ENCODE measurements around the gene KRT84. TPM values are rescaled to one million over a fixed set of nuclear protein-coding genes. Genes with fewer than 3 reads are reported as not detected.

Gene KRT84
- total RNA-seq, 1 experiment from 2014 or later = not detected

GRCh38 chr12:52358575-52359350 lies 26.7 kb downstream of the KRT84 start:
- Mint-ChIP-seq H3K4me1 (ENCODE audit: low read depth, unreplicated experiment) (no peaks in the 10 kb centered on the region), H3K27ac (ENCODE audit: unreplicated experiment) (no peak overlapping the region), H3K36me3 (ENCODE audit: insufficient read depth, unreplicated experiment) (no peaks in the 10 kb centered on the region), H3K4me3 (ENCODE audit: unreplicated experiment) (no peak overlapping the region), H3K9me3 (ENCODE audit: unreplicated experiment) (no peaks in the 10 kb centered on the region), H3K27me3 (ENCODE audit: insufficient read depth, unreplicated experiment) (peaks cover 4% of the 10 kb centered on the region)
- BruUV-seq (replicated peaks) = no TSS peak
- Histone ChIP-seq H3K9me3 (no peaks in the 10 kb centered on the region), H3K4me3 (ENCODE audit: low read depth, low read length) (no peak overlapping the region), H3K4me1 (no peaks in the 10 kb centered on the region), H3K27me3 (replicated peaks; ENCODE audit: control insufficient read depth, insufficient read depth, low read length) (no peaks in the 10 kb centered on the region), H3K36me3 (ENCODE audit: control insufficient read depth, insufficient read depth, low read length) (no peaks in the 10 kb centered on the region)
- intact Hi-C loops (cut with micrococcal nuclease; ENCODE audit: unreplicated experiment) = no loop called here
- POLR2A ChIA-PET = interaction anchor here (0.6 kb wide), 1 partner anchor 1276 kb away, joined by 4 read pairs; no protein-coding TSS in a partner anchor
- CTCF ChIA-PET = interaction anchor here (0.5 to 1.0 kb wide), 4 partner anchors 10 to 46 kb away, joined by 3 to 4 read pairs (median 3); no protein-coding TSS in a partner anchor
- TF ChIP-seq CTCF (IDR thresholded peaks at IDR 0.05; ENCODE audit: insufficient read depth in 1 of 2, low read depth in 1 of 2, low read length in 1 of 2, severe bottlenecking in 1 of 2, unreplicated experiment in 1 of 2) = no peak
- peak in 1 of 2 experiments; percentile 3 for DNase-seq

GRCh38 chr12:52356762-52357580 lies 28.5 kb downstream of the KRT84 start:
- peak in 1 of 2 experiments; percentile 7 for DNase-seq
- no peaks in the 10 kb centered on the region for H3K36me3 ChIP-seq (ENCODE audit: control insufficient read depth, insufficient read depth, low read length)
- Mint-ChIP-seq H3K27me3 (ENCODE audit: insufficient read depth, unreplicated experiment) (peaks cover 4% of the 10 kb centered on the region), H3K9me3 (ENCODE audit: unreplicated experiment) (no peaks in the 10 kb centered on the region), H3K4me3 (ENCODE audit: unreplicated experiment) (no peak overlapping the region), H3K27ac (ENCODE audit: unreplicated experiment) (no peak overlapping the region), H3K36me3 (ENCODE audit: insufficient read depth, unreplicated experiment) (no peaks in the 10 kb centered on the region), H3K4me1 (ENCODE audit: low read depth, unreplicated experiment) (no peaks in the 10 kb centered on the region)
- no peaks in the 10 kb centered on the region for H3K27me3 ChIP-seq (replicated peaks; ENCODE audit: control insufficient read depth, insufficient read depth, low read length)
- H3K9me3 ChIP-seq = no peaks in the 10 kb centered on the region
- no peak overlapping the region for H3K4me3 ChIP-seq (ENCODE audit: low read depth, low read length)
- CTCF ChIA-PET = no interaction called here
- POLR2A ChIA-PET = no interaction called here
- TF ChIP-seq CTCF (IDR thresholded peaks at IDR 0.05; ENCODE audit: insufficient read depth in 1 of 2, low read depth in 1 of 2, low read length in 1 of 2, severe bottlenecking in 1 of 2, unreplicated experiment in 1 of 2) = no peak
- no peaks in the 10 kb centered on the region for H3K4me1 ChIP-seq
- intact Hi-C loops (cut with micrococcal nuclease; ENCODE audit: unreplicated experiment) = no loop called here
- no TSS peak for BruUV-seq (replicated peaks)

- no TSS peak for BruUV-seq (replicated peaks)
- Histone ChIP-seq H3K27me3 (replicated peaks; ENCODE audit: control insufficient read depth, insufficient read depth, low read length) (no peaks in the 10 kb centered on the region), H3K4me3 (ENCODE audit: low read depth, low read length) (no peak overlapping the region), H3K9me3 (no peaks in the 10 kb centered on the region), H3K4me1 (no peaks in the 10 kb centered on the region), H3K36me3 (ENCODE audit: control insufficient read depth, insufficient read depth, low read length) (no peaks in the 10 kb centered on the region)
- Mint-ChIP-seq H3K36me3 (ENCODE audit: insufficient read depth, unreplicated experiment) (no peaks in the 10 kb centered on the region), H3K4me3 (ENCODE audit: unreplicated experiment) (no peak overlapping the region), H3K4me1 (ENCODE audit: low read depth, unreplicated experiment) (no peaks in the 10 kb centered on the region), H3K27me3 (ENCODE audit: insufficient read depth, unreplicated experiment) (peaks cover 4% of the 10 kb centered on the region), H3K9me3 (ENCODE audit: unreplicated experiment) (no peaks in the 10 kb centered on the region), H3K27ac (ENCODE audit: unreplicated experiment) (no peak overlapping the region)
- TF ChIP-seq CTCF (IDR thresholded peaks at IDR 0.05; ENCODE audit: insufficient read depth in 1 of 2, low read depth in 1 of 2, low read length in 1 of 2, severe bottlenecking in 1 of 2, unreplicated experiment in 1 of 2) = no peak
- ChIA-PET POLR2A (no interaction called here), CTCF (no interaction called here)
- DNase-seq = peak in 1 of 2 experiments; percentile 17
- intact Hi-C loops (cut with micrococcal nuclease; ENCODE audit: unreplicated experiment) = no loop called here
These were observed 29.3 kb downstream of the KRT84 start for GRCh38 chr12:52356031-52356761.
